ENCODE data around the gene CD99. TPM values are rescaled to one million over a fixed set of nuclear protein-coding genes. Genes with fewer than 3 reads are reported as not detected.

Gene CD99
- total and polyA plus RNA-seq, 9 of the 15 experiments (the other 6 are each of a cell fraction or from before 2014, with no cell fraction given): 5.0 to 55.3 (median 34.5) TPM

DNA sequence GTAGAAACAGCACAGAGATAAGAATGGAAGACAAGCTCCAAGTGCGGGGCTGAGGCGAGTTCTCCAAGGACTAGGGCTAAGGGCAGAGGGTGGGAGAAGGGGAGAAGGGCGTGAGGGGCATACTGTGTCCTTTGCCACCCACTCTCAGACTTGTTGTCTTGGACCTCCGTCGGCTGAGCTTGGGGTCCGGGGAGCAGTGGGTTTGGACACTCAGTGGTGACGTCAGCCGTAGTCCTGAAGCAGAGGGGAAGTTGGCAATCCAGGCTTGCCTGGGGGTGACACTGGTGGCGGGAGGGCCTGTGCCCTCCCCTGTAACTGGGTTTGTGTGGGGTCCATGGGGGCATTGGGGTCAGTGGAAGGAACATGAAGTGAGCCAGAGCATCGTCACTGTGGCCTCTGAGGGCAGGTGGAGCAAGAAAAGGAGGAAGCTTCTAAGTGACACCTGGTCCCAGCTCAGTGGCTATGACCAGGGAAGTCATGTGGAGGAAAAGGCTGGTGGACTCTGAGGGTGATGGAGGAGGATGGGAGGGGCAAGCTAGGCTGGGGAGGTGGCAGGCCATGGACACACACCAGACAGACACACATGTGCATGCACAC, 17.6 kb downstream of the CD99 start:
- CTCF ChIA-PET (ENCODE audit: low intra/inter-chr PET ratio): no interaction called here
- H3K4me3 ChIP-seq: no peak overlapping the region
- H3K27me3 ChIP-seq (ENCODE audit: control insufficient read depth in 2 of 2, insufficient read depth in 2 of 2, low read length in 2 of 2): no peaks in the 10 kb centered on the region
- H3K9me1 ChIP-seq (ENCODE audit: control insufficient read depth, insufficient read depth, low read length): no peaks in the 10 kb centered on the region
- H2AFZ ChIP-seq (ENCODE audit: low read depth, low read length): no peak overlapping the region
- no peak overlapping the region for H3K4me2 ChIP-seq (ENCODE audit: insufficient read depth, low read length)
- no peak overlapping the region for H3K9ac ChIP-seq (ENCODE audit: insufficient read depth in 1 of 2, low read depth in 2 of 2, low read length in 2 of 2)
- DNase-seq (ENCODE audit: extremely low read depth in 1 of 4, low spot score in 3 of 4) (no peak), ATAC-seq (no peak), FAIRE-seq (no peak)
- H3K79me2 ChIP-seq (ENCODE audit: control insufficient read depth, insufficient read depth, low read length): no peaks in the 10 kb centered on the region
- H4K20me1 ChIP-seq (replicated peaks; ENCODE audit: control insufficient read depth, insufficient read depth, low read length): no peaks in the 10 kb centered on the region
- POLR2A ChIA-PET: no interaction called here
- no peak for TF ChIP-seq PHF21A (IDR thresholded peaks at IDR 0.05; ENCODE audit: borderline replicate concordance, low read depth)
- TF ChIP-seq ZNF778 (CRISPR knock-in tag; IDR thresholded peaks at IDR 0.05): no peak
- TF ChIP-seq SAFB (IDR thresholded peaks at IDR 0.05; ENCODE audit: borderline replicate concordance, low read depth, low read length): no peak
- TF ChIP-seq, protein P1, sequence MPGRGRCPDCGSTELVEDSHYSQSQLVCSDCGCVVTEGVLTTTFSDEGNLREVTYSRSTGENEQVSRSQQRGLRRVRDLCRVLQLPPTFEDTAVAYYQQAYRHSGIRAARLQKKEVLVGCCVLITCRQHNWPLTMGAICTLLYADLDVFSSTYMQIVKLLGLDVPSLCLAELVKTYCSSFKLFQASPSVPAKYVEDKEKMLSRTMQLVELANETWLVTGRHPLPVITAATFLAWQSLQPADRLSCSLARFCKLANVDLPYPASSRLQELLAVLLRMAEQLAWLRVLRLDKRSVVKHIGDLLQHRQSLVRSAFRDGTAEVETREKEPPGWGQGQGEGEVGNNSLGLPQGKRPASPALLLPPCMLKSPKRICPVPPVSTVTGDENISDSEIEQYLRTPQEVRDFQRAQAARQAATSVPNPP (IDR thresholded peaks at IDR 0.05; ENCODE audit: borderline replicate concordance, insufficient read depth, insufficient read length): no peak
- no peak for TF ChIP-seq CHD4 (IDR thresholded peaks at IDR 0.05; ENCODE audit: insufficient read depth, insufficient replicate concordance, low read depth, low read length, poor library complexity, severe bottlenecking)
- TF ChIP-seq NBN (IDR thresholded peaks at IDR 0.05; ENCODE audit: low read depth): no peak
- TF ChIP-seq SMAD3 (CRISPR knock-in tag; conservative IDR thresholded peaks at IDR 0.05): no peak
- no peak for TF ChIP-seq TEAD4 (IDR thresholded peaks at IDR 0.05; ENCODE audit: low read length)
- TF ChIP-seq TEAD4 (CRISPR knock-in tag; IDR thresholded peaks at IDR 0.05; ENCODE audit: borderline replicate concordance): no peak
- no peak for TF ChIP-seq YBX1 (IDR thresholded peaks at IDR 0.05)
- TF ChIP-seq FOSL1 (tag; conservative IDR thresholded peaks at IDR 0.05): no peak
- no peak for TF ChIP-seq ZC3H11A (IDR thresholded peaks at IDR 0.05; ENCODE audit: low read depth, low read length)
- TF ChIP-seq, protein P2, sequence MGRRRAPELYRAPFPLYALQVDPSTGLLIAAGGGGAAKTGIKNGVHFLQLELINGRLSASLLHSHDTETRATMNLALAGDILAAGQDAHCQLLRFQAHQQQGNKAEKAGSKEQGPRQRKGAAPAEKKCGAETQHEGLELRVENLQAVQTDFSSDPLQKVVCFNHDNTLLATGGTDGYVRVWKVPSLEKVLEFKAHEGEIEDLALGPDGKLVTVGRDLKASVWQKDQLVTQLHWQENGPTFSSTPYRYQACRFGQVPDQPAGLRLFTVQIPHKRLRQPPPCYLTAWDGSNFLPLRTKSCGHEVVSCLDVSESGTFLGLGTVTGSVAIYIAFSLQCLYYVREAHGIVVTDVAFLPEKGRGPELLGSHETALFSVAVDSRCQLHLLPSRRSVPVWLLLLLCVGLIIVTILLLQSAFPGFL (CRISPR knock-in tag; IDR thresholded peaks at IDR 0.05): no peak
- TF ChIP-seq, protein P3, sequence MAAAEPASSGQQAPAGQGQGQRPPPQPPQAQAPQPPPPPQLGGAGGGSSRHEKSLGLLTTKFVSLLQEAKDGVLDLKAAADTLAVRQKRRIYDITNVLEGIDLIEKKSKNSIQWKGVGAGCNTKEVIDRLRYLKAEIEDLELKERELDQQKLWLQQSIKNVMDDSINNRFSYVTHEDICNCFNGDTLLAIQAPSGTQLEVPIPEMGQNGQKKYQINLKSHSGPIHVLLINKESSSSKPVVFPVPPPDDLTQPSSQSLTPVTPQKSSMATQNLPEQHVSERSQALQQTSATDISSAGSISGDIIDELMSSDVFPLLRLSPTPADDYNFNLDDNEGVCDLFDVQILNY (CRISPR knock-in tag; IDR thresholded peaks at IDR 0.05): no peak
- TF ChIP-seq PYGO2 (tag; IDR thresholded peaks at IDR 0.05): no peak
- no peak for TF ChIP-seq ELF2 (CRISPR knock-in tag; IDR thresholded peaks at IDR 0.05)
- no peak for TF ChIP-seq HNRNPH1 (optimal IDR thresholded peaks at IDR 0.05; ENCODE audit: low read depth, low read length)
- no peak for TF ChIP-seq NR2C1 (IDR thresholded peaks at IDR 0.05)
- no peak for TF ChIP-seq NR2C1 (tag; IDR thresholded peaks at IDR 0.05)
- no peak for TF ChIP-seq TAL1 (IDR thresholded peaks at IDR 0.05)
- intact Hi-C loops (cut with micrococcal nuclease): no loop called here
- 72% methylated on average over 9 of the region's 10 CpGs for WGBS (ENCODE audit: insufficient coverage, low coverage, missing lambda C conversion rate)
- no TSS peak for BruUV-seq (replicated peaks)
- H3K36me3 ChIP-seq (ENCODE audit: control insufficient read depth, insufficient read depth, low read length): no peaks in the 10 kb centered on the region
- no peaks in the 10 kb centered on the region for H3K9me3 ChIP-seq (replicated peaks; ENCODE audit: control insufficient read depth, insufficient read depth, low read depth, low read length)
- H3K4me1 ChIP-seq (replicated peaks in 1 of 2; ENCODE audit: control insufficient read depth in 2 of 2, insufficient read depth in 2 of 2, low read length in 2 of 2): no peaks in the 10 kb centered on the region; a peak in 1 of 5 replicates
- in situ Hi-C loops (cut with MboI): no loop called here
- H3K27ac ChIP-seq (ENCODE audit: extremely low read depth, low read depth, low read length): no peak overlapping the region
